DMS114 treated with DMSO at 0.1 percent for 48 hours (cell line): Measurements from ENCODE around the gene CFC1B.
"Not testable (repeated sequence)": the region's sequence is repeated elsewhere in the genome, so short reads cannot be mapped to it uniquely, and the experiment has no call there.

Experiments
- DNase-seq: peaks from one replicate; lab custom pipeline; 2025; ENCODE audit not compliant: unreplicated experiment; lab: John Stamatoyannopoulos, UW

The CFC1B gene

DNA sequence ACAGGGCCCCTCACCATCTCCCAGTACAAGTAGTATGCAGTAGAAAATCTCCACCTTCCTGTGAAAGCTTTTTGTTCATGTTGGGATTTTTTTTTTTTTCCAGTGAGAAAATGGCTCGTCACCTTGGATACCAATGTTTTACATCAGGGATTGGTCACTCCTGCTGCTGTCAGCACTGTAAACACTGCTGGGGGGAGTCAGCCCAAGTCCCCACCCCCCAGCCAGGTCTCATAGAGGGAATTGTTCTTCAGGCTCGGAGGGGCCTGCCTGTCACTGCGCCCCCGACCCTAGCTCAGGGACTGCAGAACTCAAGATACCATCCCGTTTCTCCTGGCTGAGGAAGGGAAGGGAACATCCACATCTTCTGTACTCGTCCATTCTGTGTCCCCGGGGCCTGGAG lies at the start of gene CFC1B:
CFC1B (plus strand) TSS at position 231 of the 400 bp plus-strand sequence. CDS start 263 bp downstream, outside the sequence.
- DNase-seq, result not testable (repeated sequence)

- not testable (repeated sequence) for DNase-seq
These were observed 29.9 kb upstream of the CFC1B start for GRCh38 chr2:130491073-130491472.

DNA sequence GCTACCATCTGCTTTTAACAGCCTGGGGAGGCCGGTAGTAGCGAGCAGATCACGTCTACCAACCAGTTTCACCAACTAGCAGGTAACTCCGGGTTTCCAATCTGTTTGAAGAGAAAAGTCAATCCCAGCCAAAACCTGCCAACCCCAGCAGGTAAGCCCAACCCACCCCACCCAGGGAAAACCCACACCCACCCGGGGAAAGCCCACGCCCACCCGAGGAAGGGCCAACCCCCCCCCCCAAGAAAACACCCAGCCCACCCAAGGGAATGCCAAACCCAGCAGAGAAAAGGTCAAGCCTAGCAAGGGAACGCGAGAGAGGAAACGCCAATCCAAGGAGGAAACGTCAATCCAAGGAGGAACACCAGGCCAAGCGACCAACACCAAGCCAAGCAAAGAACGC lies 11.8 kb upstream of the CFC1B start, which contains the start of gene POTEI:
POTEI (minus strand) TSS at position 101 of the 400 bp plus-strand sequence; CDS start at position 8, 93 bp downstream.
- DNase-seq, result not testable (repeated sequence)

DNA sequence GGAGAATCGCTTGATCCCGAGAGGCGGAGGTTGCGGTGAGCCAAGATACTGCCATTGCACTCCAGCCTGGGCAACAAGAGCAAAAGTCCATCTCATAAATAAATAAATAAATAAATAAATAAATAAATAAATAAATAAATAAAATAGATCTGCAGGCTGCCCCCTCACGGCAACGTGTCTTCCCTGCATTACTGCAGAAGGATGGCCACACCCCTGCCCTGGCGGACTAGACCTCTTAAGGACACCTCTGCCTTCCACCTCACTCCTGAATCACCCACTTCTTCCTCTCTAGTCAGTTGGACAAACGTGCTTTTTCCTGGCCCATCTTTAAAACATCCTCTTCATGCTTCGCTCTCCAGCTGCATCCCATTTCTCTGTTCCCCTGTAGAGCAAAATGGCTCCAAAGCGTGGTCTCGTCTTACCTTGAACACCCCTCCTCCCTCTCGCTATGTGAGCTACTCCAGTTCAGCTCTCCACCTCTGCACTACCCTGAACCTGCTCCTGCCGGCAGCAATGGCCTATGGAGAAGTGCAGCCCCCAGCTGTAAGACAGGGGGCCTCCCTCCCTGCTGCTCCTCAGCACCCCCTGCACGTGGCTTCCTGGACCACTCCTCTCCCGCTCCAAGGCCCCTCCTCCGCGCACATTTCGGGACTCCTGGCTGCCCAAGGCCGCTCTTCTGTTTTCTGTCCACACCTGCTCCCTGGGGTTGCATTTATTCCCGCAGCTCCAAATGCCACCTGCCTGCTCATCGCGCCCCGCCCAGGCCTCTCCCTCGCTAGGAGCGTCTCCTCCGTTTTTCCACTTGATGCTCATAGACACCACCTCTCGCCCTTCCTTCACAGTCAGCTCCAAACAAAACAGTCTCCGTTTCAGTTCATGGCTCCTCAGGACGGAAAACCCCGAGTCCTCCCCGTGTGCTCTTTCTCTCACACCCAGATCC lies 9.9 kb upstream of the CFC1B start:
- DNase-seq, result not testable (repeated sequence)

- DNase-seq, result not testable (repeated sequence)
These were observed 9.1 kb upstream of the CFC1B start for GRCh38 chr2:130511747-130512451.

GRCh38 chr2:130518516-130519106 lies 2.4 kb upstream of the CFC1B start:
- DNase-seq, result not testable (repeated sequence)

DNA sequence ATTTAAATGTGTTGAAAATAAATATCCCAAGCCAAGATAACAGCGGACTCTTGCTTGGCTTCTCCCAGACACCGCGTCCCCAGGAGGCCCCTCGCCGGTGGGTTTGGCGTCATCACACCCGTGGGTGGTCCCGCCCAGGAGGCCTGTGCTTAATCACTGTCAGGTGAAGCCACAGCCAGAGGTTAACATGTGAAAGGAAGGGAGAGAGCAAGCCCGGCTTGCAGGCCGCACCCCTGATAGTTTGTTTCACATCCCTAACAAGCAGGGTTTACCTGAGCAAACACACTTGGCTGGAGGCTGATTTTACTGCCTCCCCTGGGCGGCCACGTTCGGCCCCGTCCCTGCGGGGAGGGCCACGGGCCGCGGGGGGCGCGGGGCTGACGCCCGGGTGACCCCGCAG lies 1.4 kb downstream of the CFC1B start:
- not testable (repeated sequence) for DNase-seq

DNA sequence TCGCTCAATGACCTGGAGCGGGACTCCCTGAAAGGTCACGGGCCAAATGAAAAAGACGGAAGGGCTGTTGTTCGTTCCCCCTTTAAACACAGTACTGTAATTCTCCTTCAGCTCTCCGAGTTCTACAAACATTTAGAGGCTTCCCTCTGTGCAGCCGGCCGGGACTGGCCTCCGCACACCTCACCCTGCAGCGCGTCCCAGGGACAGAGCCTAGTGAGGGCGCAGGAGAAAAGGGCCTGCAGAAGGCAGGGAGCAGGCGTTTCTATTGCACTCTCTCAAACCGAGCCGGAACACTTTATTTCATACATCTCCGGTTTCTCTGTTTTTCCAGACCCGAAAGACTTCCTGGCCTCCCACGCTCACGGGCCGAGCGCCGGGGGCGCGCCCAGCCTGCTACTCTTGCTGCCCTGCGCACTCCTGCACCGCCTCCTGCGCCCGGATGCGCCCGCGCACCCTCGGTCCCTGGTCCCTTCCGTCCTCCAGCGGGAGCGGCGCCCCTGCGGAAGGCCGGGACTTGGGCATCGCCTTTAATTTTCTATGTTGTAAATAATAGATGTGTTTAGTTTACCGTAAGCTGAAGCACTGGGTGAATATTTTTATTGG lies 6.4 kb downstream of the CFC1B start:
- not testable (repeated sequence) for DNase-seq

- DNase-seq, result not testable (repeated sequence)
These were observed 8.5 kb downstream of the CFC1B start for GRCh38 chr2:130529545-130529944.

GRCh38 chr2:130530212-130530611 lies 9.2 kb downstream of the CFC1B start:
- DNase-seq, result not testable (repeated sequence)

- DNase-seq, result not testable (repeated sequence)
These were observed 10.2 kb downstream of the CFC1B start for GRCh38 chr2:130531225-130531624.

- DNase-seq, result not testable (repeated sequence)
These were observed 10.7 kb downstream of the CFC1B start for GRCh38 chr2:130531672-130532071.

DNA sequence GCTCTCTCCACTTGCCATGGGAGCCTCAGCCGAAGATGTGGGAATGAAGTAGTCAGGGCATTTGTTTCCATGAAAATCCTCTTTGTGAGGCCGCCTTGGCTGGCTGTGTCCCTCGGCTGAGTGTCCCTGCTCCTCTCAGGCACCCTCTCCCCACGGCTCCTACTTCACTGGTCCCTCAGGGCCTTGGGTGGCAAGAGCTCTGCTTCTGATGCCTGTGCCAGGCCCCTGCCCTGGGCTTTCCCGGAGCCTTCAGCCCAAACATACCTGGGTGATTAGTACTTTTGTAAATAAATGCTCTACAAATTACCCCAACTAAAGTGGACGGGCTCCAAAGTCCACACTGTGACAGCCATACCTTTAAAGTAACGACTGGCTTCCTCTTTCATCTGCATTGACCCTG lies 15.6 kb downstream of the CFC1B start:
- DNase-seq, result not testable (repeated sequence)

GRCh38 chr2:130538271-130538670 lies 17.2 kb downstream of the CFC1B start:
- DNase-seq, result not testable (repeated sequence)

GRCh38 chr2:130542789-130543188 lies 21.8 kb downstream of the CFC1B start:
- not testable (repeated sequence) for DNase-seq

- not testable (repeated sequence) for DNase-seq
These were observed 22.9 kb downstream of the CFC1B start for GRCh38 chr2:130543785-130544528.

GRCh38 chr2:130544978-130545377 lies 24.0 kb downstream of the CFC1B start:
- not testable (repeated sequence) for DNase-seq

- DNase-seq, result not testable (repeated sequence)
These were observed 27.4 kb downstream of the CFC1B start for GRCh38 chr2:130548418-130548817.

DNA sequence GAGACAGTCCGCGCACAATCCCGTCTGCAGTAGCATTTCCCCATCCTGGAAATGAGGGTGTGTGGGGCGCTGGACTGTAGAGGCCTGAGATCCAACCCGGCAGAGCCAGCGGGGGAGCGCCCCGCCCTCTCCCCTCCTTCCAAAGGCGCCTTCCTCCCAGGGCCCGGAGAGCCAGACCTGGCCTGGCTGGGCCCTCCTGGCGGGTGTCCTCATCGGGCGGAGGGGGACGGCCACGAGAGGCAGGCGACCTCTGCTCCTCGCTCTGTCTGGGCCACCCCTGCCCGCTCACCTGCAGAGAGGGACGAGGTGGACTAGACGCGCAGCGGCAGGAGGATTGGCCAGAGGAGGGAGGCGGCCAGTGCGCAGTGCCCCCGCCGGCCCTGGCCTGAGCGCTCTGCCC lies 28.5 kb downstream of the CFC1B start:
- not testable (repeated sequence) for DNase-seq

DNA sequence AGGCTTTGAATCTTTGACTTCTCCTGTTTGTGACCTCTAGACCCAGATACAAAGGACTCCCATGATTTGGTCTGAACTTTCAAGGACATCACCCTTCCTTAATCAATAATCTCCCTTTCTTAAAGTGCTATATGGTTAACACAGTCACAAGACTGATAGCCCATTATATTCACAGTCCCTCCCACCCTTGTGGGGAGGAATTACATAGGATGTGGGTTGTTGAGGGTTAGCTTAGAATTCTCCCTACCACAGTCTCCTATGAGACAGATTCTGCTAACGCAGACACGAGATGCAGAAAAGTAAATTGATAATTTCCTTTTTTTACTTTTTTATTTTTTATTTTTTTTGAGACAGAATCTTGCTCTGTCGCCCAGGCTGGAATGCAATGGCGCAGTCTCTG lies 33.2 kb downstream of the CFC1B start:
- DNase-seq, result not testable (repeated sequence)
